MM.1S (cell line): ENCODE results near the gene SHC2.

Experiments used
- CTCF ChIP-seq: fragments of 300-600 bp; sonication (generic); IDR thresholded peaks from 2 replicates; pipeline ENCODE4 v1.5.1; 2016; ENCODE audit warnings: antibody characterized with exemption, low read length, mixed read lengths
- EZH2 ChIP-seq: fragments of 300-600 bp; sonication (generic); optimal IDR thresholded peaks from 2 replicates; pipeline ENCODE3; 2017; ENCODE audit warnings: low read depth, mild to moderate bottlenecking, antibody characterized with exemption, low read length, mixed read lengths
- EZH2phosphoT487 ChIP-seq: fragments of 300-600 bp; sonication (generic); IDR thresholded peaks from 2 replicates; pipeline ENCODE4 v1.6.1; 2018; ENCODE audit warnings: antibody characterized with exemption, low read length

DNA sequence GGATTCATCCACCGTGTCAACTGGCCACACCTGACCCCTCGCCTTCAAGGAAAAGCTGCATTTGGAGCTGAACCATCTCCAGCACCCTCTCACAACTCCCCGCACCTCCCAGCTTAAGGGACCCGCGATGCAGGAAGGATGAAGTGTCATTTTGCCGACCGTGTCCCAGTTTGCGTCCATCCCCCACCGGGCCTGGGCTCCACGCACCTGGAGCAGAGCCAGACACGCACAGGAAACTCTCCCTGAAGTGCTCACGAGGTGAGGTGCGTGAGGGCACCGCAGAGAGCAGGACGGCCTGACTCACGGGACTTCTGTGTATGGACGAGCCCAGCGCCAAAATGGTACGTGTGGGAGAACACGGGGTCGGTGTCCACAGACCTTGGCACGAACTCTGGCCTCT is 7.2 kb downstream of the SHC2 start:
- TF ChIP-seq CTCF (no peak), EZH2 (no peak), EZH2phosphoT487 (no peak)
